ENCODE measurements around the gene CCDC192.
"Not testable (repeated sequence)": the region's sequence is repeated elsewhere in the genome, so short reads cannot be mapped to it uniquely, and the experiment has no call there.

Gene CCDC192

DNA sequence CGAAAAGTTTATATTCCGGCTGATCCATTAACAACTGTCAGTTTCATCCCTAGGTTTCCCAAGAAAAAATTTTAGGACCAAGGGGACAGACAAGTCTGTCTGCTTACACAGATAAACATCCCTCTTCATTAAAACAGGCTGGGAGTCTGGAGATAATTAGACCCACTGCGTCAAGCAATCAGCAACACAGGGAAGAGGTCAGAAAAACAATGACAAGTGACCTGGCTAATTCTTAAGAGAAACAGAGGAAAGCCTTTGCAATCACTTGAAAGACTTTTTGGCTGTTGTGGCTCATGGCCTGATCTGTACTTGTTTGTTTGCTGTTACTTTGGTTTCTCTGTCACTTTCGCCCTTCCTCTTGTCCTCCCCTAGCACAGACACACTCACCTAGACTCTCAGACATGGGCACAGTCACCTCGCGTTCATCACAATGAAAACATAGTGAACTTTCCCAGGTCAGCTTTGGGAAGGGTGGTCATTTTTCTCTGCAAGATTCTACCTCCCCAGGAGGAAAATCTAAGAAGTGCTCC is 2.9 kb upstream of the CCDC192 start:
- DNase-seq = no peak

DNA sequence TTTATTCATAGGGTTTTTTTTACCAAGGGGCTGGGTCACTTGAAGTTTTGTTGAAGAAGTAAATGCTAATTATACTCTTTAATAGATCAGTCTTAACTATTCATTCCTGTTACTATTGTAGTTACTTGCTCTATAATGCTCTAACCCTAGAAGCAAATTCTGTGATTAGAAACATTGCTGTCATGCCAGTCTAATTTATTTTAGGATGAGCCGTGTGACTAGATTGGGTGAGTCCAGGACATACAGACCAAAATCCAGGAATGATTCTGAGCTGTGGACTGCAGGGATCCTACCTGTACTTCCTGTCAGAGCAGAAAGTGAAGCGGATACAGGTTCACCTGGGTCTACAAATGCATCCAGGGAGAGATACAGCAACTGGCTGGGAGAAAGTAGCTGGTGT is 757 bp upstream of the CCDC192 start:
- DNase-seq = no peak

DNA sequence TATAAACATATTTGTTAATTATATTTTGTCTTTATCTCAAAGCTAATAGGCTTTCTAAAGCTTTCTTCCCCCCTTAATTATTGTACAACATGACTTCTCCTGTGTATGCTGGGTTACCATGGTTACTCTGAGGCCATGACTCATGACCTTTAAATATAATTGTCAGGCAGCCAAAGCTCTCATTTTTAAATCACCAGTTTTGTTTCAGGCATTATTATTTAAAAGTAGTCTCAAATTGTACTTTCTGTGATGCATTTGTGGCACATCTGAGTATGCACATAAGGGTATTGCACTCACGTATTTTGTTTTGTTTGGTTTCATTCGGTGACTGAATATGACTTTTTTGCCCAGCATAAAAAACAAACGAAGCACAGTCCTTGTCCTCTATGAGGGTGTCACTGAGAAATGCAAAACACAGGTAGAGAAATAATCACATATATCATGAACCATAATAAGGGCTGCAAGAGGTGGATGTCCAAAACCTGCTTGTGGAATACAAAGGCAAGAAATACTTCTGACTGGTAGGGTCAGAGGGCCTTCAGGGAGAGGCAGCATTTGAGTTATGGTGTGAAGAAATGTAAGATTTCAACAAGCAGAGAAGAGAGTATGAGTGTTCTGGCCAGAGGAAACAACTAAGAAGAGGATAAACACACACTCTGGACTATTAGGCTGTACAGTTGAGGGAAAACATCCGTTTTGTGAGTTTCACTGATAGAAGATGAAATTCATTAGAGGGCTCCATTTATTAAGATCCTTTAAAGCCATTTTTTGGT is 2.1 kb downstream of the CCDC192 start:
- no peak for DNase-seq

DNA sequence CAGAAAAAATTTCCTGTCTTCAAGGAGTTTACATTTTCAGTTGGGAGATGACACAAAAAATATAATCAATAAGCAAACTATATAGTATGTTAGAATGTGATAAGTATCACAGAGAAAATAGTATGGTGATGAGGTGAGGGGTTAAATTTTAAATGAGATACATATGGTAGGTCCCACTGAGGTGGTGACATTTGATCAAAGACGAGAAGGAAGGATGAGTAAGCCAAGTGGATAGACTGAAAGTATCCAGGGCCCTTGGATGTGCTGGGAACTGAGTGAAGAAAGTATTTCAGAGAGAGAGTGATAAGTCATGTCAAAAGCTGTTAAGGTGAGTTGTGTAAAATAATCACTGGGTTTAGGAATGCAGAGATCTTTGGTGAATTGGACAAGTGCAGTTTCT is 3.5 kb downstream of the CCDC192 start:
- no peak for DNase-seq

DNA sequence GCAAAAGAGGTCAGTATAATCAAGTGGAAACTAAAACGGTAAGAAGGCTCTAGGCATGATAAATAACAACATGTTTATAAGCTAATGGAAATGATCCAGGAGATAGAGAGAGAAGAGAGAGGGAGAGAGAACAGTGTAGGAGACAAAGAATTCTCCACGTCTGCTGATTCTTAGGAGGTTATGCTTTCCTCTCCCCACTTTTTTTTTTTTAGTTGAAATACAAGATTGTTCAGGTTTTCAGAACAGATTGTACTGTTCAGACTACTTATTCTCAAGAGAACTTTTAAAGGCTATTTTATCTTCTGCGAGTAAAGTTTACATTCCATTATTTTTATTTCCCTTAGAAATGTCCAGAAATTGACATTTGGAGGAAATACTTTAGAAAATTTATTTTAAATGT is 4.0 kb downstream of the CCDC192 start:
- no peak for DNase-seq

DNA sequence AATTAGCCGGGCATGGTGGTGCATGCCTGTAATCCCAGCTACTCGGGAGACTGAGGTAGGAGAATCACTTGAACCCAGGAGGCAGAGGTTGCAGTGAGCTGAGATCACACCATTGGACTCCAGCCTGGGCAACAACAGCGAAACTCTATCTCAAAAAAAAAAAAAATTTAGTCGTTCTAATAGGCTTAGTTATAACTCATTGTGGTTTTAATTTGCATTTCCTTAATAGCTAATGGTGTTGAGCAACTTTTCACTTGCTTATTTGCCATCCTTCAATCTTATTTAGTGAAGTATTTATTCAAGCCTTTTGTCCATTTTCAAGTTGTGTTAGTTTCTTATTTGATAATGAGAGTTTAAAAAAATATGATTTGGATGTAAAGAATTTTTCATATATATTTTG is 9.9 kb downstream of the CCDC192 start:
- not testable (repeated sequence) for DNase-seq

DNA sequence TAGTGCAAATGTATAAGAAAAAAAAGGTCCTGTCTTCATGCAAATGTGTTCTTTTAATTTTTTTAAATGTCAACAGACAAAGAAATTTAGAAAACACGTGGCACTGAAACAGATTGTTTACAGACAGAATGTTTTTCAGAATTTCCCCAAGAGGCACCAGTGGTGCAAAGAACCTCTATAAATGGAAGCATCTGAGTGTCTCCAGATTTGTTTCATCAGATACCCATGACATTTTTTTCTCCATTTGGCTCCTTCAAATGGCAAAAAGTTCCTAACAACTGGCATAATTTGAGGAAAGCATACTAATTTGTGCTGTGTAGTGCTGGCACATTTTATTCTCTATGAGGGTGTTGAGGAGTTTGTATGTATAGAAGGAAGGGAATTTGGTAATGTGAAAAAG is 15.0 kb downstream of the CCDC192 start:
- no peak for DNase-seq

DNA sequence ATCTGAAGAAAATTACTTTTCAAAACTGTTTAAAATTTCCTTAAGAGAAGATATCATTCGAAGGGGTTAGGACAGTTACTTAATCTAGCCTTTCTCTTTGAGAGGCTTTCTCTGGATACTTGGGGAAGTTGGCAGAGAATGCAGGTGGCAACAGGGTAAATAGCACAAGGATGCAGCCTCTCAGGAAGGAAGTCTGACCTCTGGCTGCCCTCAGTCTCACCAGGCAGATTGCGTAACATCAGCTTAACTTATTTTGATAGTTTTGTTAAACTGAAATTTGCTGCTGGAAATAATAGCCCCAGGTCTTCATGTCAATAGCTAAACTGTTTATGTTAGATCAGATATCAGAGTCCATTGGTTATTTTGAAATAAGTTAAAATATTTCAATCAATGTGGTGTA is 20.4 kb downstream of the CCDC192 start:
- DNase-seq = no peak

DNA sequence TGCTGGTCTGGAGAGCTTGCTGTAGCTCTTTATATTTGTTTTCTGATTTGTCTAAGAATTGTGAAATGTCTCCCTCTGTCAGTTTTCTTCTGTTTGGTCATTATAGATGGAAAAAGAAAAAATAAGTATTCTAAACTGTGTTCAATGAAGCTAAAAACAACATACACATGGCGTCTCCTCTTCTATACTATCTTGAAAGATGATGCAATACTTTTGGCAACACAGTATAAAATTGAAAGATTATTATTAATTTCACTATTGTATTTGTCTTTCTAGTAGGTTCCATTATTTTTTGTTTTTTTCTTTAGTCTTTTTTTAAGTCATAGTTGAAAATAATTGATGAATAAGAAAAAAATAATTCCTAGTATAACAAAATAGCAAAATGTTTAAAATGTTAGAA is 22.5 kb downstream of the CCDC192 start:
- no peak for DNase-seq

DNA sequence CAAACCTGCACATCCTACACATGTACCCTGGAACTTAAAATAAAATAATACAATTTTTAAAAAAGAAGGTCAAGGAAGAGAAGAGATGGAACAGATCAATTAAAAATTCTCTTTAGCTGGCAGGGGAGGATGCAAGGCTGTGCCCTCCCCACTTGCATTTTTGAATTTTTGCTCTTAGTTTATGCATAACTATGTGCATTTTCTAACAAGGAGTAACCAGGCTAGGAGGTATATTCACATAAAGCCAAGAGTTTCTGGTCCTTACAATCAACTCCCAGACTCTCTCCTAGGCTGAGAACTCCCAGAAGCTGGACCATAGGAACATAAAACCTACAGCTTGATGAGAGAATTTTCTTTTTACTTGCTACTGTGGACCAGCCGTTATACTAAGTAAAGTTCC is 29.8 kb downstream of the CCDC192 start:
- DNase-seq = no peak

DNA sequence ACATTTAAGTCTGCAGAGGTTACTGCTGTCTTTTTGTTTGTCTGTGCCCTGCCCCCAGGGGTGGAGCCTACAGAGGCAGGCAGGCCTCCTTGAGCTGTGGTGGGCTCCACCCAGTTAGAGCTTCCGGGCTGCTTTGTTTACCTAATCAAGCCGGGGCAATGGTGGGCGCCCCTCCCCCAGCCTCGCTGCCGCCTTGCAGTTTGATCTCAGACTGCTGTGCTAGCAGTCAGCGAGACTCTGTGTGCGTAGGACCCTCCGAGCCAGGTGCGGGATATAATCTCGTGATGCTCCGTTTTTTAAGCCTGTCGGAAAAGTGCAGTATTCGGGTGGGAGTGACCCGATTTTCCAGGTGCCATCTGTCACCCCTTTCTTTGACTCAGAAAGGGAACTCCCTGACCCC is 36.2 kb downstream of the CCDC192 start:
- not testable (repeated sequence) for DNase-seq

DNA sequence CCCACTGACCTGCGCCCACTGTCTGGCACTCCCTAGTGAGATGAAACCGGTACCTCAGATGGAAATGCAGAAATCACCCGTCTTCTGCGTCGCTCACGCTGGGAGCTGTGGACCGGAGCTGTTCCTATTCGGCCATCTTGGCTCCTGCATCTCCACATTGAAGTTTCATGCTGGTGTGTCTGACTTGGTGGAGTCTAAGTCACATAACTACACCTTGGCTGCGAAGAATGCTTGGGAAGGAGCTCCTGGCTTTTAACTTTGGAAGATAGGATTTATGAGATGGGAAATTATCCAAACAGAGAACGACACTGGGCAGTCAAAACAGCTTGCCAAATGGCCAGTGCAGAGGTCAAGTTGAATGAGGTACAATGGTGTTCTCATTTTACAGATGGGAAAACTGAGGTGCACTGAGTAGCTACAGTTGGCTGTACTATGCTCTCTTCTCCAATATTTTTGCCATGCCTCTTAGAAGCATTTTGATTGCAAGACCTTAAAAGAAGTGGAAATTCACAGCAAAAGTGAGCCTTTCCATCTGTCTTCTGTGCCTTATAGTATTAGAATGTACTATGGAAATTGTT is 36.7 kb downstream of the CCDC192 start:
- DNase-seq = no peak

DNA sequence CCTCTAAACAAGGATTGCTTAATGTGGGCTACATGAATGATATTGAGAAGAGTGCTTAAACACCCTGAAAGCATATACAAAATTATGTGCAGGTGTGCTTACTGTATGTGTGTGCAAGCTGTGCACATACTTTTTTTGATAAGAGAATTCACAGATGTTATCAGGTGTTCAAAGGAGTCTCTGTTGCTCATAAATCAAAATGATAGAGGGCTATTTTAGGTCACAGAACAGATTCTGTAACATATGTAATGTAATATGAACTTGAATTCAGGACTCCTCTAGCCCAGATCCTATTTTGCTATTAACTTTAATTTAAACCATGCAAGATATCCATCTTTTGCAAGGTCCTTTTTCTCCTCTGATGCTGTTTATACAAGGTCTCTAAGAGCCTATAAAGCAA is 38.2 kb downstream of the CCDC192 start:
- no peak for DNase-seq

DNA sequence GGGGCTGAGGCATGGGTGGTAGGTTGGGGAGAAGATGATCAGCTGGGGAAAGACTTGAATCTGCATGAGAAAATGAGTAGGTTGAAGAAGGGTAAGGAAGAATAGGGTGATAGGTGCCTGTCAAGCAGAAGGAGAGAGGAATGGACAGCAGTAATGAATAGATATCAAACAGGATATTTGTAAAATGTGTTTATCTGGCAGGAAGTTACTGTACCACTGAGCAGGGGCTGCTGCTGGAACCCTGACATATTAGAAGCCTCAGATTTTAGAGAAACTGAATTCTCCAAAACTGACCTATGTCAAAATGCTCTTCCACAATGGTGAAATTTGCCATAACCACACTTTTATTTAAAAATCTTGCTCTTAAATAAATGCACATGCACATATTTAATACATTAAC is 41.0 kb downstream of the CCDC192 start:
- no peak for DNase-seq

DNA sequence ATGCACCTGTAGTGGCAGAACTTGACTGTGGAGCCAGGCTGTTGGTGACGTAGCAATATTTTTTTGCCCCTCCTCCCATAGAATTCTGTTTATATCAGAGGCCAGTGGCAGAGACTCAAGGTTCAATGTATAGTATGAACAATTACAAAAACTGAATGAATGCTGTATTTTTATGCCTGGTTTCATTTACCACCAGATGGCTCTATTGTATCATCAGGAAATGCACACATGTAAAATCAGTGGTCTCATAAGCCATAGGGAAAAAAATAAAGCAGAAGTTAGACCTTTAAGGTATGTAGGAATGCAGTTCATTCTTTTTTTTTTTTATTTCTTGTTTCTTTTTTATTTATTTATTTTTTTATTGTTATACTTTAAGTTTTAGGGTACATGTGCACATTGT is 43.6 kb downstream of the CCDC192 start:
- DNase-seq = no peak

DNA sequence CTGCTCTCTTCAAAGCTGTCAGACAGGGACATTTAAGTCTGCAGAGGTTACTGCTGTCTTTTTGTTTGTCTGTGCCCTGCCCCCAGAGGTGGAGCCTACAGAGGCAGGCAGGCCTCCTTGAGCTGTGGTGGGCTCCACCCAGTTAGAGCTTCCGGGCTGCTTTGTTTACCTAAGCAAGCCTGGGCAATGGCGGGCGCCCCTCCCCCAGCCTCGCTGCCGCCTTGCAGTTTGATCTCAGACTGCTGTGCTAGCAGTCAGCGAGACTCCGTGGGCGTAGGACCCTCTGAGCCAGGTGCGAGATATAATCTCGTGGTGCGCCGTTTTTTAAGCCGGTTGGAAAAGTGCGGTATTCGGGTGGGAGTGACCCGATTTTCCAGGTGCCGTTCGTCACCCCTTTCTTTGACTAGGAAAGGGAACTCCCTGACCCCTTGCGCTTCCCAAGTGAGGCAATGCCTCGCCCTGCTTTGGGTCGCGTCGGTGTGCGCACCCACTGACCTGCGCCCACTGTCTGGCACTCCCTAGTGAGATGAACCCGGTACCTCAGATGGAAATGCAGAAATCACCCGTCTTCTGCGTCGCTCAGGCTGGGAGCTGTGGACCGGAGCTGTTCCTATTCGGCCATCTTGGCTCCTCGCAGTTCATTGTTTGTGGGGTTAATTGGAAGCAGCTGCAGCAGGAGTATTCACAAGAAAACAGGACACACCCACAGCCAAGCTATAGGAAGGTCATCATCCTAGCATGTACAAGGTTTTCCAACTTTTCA is 49.5 kb downstream of the CCDC192 start:
- DNase-seq = not testable (repeated sequence)

DNA sequence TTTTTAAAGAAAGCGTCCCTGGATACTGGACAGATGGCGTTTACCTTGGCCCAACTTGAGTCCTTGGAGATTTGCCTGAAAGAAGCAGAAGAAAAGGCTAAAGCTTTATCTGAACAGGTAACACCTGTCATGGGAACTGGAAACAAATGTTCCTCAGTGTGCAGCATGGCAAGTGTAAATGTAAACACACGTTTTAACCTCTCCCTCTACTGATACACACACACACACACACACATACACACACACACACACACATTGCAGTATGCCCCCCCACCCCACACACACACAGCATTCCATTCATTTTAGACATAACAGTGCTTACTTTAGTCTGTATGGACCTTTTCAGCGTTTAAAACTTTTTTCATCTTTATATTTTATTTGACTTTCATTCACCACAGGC is 51.1 kb downstream of the CCDC192 start:
- no peak for DNase-seq

DNA sequence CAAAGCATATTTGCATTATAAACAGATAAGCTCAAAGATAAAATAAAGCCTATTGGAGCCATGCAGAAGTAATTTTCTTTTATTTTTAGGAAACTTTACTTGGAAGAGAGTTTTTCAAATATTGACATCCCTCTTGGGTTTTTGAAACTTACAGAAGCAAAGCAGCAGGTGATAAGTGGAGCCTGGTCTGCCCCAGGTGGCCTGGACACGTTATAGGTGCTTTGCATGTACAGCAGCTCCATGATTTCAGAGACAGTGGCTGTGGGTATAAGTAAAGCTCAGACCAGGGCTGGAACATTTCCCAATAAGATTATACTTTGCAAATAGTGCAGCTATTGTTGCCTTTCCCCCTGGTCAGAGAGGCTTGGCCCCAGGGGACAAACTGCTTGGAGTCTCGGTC is 51.5 kb downstream of the CCDC192 start:
- no peak for DNase-seq

DNA sequence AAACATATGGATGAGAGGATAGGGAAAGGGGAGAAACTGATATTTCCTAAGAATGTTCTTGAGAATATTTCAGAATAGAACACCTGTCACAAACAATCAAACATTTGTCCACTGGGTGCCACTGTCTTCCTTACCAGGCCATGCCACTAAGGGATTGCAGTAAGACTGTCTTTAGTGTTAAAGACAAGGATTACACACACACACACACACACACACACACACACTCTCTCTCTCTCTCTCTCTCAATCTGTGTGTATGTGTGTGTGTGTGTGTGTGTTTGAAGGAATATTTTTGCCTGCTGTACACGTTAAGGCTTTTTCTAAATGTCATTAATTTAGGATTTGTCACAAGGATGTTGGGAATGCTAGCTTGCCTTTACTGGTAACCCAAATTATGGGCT is 54.4 kb downstream of the CCDC192 start:
- no peak for DNase-seq

DNA sequence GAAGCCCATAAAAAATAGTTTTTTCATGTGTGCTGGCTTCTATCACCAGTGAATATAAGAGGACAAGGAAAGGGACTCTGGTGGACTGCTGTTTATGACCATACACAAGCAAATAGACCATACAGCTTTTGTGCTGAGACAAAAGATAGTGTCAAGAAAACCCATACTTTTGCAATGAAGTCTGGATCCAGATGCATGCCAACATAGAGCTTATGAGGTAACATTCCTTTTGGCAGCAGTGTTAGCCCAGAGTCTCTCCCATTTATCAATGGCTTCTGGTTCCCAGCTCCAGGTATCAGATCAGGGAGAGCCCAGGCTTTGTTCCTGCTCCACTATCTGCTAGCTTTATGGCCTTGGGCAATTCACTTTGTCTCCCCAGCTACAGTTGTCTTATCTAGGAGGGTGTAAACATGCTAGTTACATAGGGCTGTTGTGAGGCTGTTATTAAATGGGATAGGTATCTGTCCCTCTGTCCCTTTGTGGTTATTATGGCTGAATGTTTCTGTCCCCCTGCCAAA is 55.6 kb downstream of the CCDC192 start:
- DNase-seq = no peak

DNA sequence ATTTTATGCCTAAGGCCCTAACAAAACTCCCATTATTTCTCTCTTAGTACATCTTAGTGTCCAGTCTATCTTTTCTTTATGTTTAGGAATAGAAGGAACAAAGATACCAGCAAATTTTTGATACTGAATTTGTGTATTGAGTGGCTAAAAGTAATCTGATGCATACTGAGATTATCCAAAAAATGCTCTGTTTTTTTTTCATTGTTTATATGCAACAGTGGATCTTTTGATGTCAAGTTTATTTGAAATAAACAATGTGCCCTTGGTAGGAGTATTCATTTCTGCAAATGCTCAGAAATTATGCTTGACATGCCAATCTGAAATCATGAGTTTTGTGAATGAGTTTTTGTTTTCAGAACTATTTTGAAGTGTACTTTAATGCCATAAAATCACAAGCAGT is 58.7 kb downstream of the CCDC192 start:
- no peak for DNase-seq

DNA sequence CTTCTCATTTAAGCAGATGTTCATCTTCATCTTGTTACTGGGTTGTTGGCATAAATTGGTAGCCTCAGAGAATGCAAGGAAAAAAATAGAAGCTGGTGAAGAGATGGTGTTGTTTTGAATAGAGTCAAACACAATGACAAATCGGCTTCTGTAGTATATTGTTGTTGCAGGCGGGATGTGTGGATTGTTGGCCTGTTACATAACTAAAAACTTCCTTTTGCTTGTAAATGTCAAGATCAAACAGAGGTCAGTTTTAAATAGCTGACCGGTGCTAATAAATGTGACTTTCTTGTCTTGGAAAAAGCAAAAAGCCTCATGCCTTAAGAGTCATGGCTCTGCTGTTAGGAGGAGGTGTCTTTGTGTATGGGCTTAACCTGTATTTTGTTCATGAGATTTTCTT is 59.2 kb downstream of the CCDC192 start:
- no peak for DNase-seq

DNA sequence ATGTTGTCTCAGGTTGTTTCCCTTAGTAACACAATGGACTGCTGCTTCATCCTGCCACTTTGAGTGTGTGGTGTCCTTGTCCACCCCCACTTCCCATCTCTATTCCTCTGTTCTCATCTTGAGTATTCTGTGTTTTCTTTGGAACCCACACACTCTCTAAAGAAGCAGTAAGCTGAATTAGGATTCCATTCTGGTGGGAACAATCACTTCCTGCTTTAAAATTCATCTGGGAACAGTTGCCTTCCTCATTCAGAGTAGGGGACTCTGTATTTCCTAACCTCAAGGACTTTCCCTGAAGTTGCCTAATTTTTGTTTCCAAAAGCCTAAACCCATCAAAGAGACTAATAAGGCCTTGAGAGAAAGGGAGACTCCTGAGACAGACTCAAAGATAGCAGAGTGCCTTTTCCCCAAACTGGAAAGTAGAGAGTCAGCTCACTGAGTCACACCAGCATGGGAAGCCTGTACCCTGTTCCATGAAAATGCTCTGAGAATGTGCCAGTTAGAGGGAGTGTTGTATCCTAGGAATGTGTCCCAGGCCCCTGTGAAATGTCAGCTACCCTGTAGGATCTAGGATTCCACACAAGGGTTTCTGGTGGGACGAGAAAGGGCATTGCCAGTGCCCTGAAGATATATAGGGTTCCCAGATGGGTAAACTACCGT is 63.6 kb downstream of the CCDC192 start:
- no peak for DNase-seq
